Measurements from ENCODE around the gene SYT2.
A peak's percentile ranks its signal among the peaks of the same experiment; 100 is the strongest.

Gene SYT2

GRCh38 chr1:202703191-202703590, 7.1 kb downstream of the SYT2 start:
- no peak for DNase-seq

- no peak for DNase-seq
Observed at GRCh38 chr1:202702088-202702487, 8.2 kb downstream of the SYT2 start.

- no peak for DNase-seq
Observed at GRCh38 chr1:202701200-202701599, 9.1 kb downstream of the SYT2 start.

- no peak for DNase-seq
Observed at GRCh38 chr1:202700061-202700460, 10.2 kb downstream of the SYT2 start.

- DNase-seq: no peak
Observed at GRCh38 chr1:202698276-202698675, 12.0 kb downstream of the SYT2 start.

DNA sequence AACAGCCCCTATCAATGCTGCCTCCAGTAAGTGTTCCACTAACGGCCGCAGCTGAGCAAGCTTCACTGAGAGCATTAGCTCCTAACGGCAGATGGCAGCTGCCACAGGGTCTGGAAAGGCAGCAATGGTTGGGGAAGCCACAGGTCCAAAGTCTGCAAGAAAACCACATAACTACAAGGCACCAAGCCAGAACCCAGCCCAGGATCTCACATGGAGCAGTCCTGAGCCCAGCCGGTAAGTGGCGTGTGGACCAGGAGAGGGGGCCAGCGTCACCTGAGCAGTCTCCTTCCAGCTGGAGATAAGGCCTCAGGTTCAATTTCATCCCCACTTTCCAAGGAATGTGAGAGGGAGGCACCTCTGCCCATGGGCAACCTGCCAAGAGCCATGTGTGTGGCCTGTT, 13.2 kb downstream of the SYT2 start:
- DNase-seq: no peak

GRCh38 chr1:202694314-202694713, 15.9 kb downstream of the SYT2 start:
- DNase-seq: no peak

DNA sequence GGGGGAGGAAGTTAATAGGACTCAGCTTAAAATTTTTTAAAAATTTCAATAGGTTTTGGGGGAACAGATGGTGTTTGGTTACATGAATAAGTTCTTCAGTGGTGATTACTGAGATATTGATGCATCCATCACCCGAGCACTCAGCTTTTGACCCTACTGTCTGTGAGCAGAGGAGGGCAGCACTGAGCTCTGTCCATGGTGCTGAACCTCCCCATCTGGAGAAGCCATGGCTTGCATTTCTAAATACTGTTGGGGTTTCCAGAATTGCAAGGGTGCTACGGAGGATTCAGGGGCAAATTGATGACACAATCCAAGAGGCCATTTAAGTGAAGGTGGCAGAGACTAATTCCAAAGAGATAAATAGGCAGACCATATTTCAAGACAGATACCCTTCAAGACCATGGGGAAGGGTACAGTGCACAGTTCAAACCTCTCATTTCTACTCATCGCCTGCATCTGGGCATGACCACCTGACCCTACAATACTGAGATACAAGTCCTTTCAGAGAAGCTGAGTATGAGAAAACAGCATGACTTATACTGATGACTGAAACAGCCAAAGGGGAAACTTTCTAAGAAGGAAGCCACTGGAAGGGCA, 17.2 kb downstream of the SYT2 start:
- peak; percentile 34 for DNase-seq

GRCh38 chr1:202691816-202692215, 18.4 kb downstream of the SYT2 start:
- no peak for DNase-seq

DNA sequence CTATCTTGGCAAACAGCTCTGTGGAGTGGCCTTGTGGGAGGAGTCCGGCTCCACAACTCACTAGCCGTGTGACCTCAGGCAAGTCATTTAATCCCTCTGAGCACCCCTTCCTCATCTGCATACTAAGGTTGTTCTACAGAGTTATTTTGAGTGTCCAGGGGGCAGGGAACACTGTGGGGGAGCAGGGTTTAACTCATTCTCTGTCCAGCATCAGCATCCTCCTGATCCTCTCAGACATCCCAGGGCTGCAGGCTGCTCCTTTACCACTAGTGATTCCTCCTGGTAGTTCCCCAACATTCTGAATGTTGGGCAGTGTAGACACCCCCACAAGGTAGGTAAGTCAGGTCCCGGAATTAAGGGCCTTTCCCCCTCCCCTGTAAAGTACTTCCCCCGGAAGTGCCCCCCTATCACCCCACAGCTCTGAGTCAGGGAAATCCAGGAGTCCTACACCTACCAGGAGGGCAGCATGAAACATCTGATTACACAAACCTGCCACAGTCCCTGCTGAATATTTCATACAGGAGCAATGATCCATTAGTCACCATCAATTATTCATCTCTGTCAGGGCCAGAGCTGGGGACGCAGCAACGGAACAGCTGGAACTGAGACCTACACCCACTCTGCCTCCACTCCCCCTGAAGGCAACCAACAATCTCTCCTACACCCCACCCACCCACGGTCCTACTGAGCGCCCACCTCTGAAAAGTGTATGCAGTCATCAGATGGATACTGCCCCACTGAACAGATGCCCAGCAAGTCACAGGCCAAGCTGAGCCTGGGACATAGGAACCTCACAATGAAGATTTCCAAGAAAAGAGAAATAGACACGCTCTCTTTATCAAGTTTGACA, 20.5 kb downstream of the SYT2 start:
- no peak for DNase-seq

- no peak for DNase-seq
Observed at GRCh38 chr1:202689082-202689481, 21.2 kb downstream of the SYT2 start.

DNA sequence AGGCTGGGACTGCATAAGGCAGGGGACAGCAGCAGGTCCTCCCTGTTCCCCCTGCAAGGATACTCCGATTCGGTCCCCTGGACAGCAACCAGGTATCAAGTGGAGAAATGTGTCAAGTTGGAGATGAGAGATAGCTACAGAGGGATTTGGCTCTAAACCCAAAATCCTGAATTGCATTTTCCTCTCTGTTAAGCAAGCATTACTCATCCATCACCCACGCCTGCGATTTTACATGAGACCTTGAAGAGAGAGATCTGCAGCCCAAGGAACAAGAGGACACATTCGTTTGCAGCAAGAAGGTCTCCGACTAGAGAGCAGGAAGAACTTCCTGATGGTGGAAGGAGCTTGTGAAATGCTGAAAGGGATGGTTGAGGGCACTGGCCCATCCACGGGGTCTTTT, 21.9 kb downstream of the SYT2 start:
- DNase-seq: no peak

DNA sequence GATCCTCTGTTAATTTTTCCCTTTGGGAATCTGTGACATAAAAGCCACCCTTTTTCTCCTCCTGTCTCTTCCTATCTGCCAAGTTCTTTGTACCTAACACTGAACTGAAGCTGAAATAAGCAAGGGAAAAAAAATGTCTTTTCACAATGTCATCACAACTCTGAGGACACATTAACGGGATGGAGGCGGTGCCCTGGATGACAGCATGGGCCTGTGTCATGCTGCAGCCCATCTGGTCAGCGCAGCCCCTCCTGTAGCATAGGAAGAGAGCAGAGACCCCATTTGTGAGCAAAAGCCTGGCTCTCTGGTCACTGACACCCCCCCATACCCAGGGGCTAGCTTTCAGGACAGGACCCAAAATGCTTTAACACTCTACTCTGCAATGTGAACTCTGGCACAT, 22.5 kb downstream of the SYT2 start:
- DNase-seq: no peak

GRCh38 chr1:202687370-202687769, 22.9 kb downstream of the SYT2 start:
- no peak for DNase-seq

DNA sequence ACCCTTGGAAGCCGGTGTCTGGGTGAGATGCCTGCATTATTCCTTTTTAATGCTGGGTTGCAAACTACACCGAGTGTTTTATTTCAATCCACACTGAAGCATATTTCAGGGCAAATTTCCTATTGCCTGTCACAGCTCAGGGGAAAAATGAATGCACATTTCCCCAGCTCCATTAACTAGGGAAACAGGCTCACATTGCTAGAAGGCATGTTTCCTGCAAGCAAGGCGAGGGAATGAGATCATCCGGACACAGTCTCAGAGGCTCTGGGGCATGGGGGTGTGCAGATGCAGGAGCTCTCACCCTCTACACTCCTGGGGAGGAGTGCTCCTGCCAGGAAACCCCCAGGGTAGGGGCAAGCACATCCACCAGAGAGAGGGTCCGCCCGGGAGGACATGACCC, 24.6 kb downstream of the SYT2 start:
- DNase-seq: no peak

GRCh38 chr1:202684716-202685115, 25.5 kb downstream of the SYT2 start:
- DNase-seq: no peak

DNA sequence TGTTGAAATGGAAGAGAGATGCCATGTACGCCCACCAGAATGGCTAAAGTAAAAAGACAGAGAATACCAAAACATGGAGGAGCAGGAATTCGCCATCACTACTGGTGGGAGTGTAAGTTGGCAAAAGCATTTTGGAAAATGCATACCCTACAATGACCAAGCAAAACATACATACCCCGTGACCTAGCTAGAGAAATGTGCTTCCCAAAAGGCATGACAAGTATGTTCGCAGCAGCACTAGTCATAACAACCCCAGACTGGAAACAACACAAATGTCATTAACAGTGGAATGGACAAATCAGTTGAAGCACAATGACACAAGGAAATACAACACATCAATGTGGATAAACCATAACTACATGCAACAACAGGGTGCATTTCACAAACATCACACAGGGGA, 27.2 kb downstream of the SYT2 start:
- no peak for DNase-seq

GRCh38 chr1:202682477-202682876, 27.8 kb downstream of the SYT2 start:
- DNase-seq: no peak

- DNase-seq: no peak
Observed at GRCh38 chr1:202681736-202682420, 28.4 kb downstream of the SYT2 start.

GRCh38 chr1:202680586-202681352, 29.5 kb downstream of the SYT2 start:
- no peak for DNase-seq

- no peak for DNase-seq
Observed at GRCh38 chr1:202679406-202680177, 30.7 kb downstream of the SYT2 start.

- DNase-seq: no peak
Observed at GRCh38 chr1:202677433-202677832, 32.8 kb downstream of the SYT2 start.

DNA sequence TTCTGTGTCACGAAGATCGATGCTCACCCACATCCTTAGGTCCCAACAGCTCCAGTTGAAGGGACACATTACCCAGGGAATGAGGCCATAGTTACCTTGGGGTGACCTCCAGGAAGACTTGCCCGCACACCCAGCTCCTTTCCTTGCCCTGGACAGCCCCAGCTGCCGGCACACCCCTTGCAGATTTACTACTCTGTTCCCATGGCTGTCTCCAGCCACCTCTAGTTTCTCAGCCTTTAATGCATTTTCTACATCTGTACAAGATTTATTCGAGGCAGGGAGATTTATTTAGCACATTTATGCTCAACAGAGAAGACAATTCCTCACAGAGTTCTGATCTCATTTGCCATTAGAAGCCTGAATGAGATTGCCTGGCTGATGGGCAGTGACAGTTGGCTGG, 36.7 kb downstream of the SYT2 start:
- no peak for DNase-seq

Data from stimulated activated naive CD4-positive, alpha-beta T cell treated with Interleukin-2 at 50 U/mL for 16 hours (primary cell).